NCI-H1092 (cell line): ENCODE data around the gene SLC17A1.
"Not testable (repeated sequence)": the region's sequence is repeated elsewhere in the genome, so short reads cannot be mapped to it uniquely, and the experiment has no call there.

ENCODE experiments used
- DNase-seq: peaks from one replicate; lab custom pipeline; 2025; lab: John Stamatoyannopoulos, UW

Gene SLC17A1

GRCh38 chr6:25756382-25757363, 75.2 kb downstream of the SLC17A1 start:
- DNase-seq, result no peak

GRCh38 chr6:25755483-25755882, 76.4 kb downstream of the SLC17A1 start:
- no peak for DNase-seq

GRCh38 chr6:25754535-25754934, 77.3 kb downstream of the SLC17A1 start, which contains the start of gene SLC17A4:
Gene SLC17A4 (plus strand): TSS chr6:25754742. CDS start chr6:25761963, 7,221 bp downstream.
- no peak for DNase-seq

GRCh38 chr6:25753079-25753478, 78.8 kb downstream of the SLC17A1 start:
- no peak for DNase-seq

- DNase-seq, result no peak
Measured at GRCh38 chr6:25750906-25751305, 80.9 kb downstream of the SLC17A1 start.

GRCh38 chr6:25749837-25750236, 82.0 kb downstream of the SLC17A1 start:
- no peak for DNase-seq

GRCh38 chr6:25748601-25749517, 83.0 kb downstream of the SLC17A1 start:
- DNase-seq, result not testable (repeated sequence)

GRCh38 chr6:25748049-25748448, 83.8 kb downstream of the SLC17A1 start:
- DNase-seq, result no peak

GRCh38 chr6:25747477-25747876, 84.4 kb downstream of the SLC17A1 start:
- no peak for DNase-seq

- no peak for DNase-seq
Measured at GRCh38 chr6:25746968-25747367, 84.9 kb downstream of the SLC17A1 start.

GRCh38 chr6:25745836-25746235, 86.0 kb downstream of the SLC17A1 start:
- no peak for DNase-seq

- DNase-seq, result no peak
Measured at GRCh38 chr6:25743868-25744267, 88.0 kb downstream of the SLC17A1 start.

- no peak for DNase-seq
Measured at GRCh38 chr6:25735261-25735660, 96.6 kb downstream of the SLC17A1 start.
